Measurements from ENCODE around the gene YEATS4.
A peak's percentile ranks its signal among the peaks of the same experiment; 100 is the strongest.

The YEATS4 gene

DNA sequence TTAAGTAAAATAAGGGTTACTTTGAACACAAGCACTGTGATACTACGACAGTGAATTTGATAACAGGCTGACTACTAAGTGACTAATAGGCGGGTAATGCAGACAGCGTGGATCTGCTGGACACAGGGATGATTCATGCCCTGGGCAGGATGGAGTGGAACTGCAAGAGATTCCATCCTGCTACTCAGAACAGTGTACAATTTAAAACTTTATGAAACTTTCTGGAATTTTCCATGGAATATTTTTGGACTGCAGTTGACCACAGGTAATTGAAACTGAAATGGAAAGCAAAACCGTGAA, 46.0 kb downstream of the YEATS4 start:
- TF ChIP-seq, protein P1, sequence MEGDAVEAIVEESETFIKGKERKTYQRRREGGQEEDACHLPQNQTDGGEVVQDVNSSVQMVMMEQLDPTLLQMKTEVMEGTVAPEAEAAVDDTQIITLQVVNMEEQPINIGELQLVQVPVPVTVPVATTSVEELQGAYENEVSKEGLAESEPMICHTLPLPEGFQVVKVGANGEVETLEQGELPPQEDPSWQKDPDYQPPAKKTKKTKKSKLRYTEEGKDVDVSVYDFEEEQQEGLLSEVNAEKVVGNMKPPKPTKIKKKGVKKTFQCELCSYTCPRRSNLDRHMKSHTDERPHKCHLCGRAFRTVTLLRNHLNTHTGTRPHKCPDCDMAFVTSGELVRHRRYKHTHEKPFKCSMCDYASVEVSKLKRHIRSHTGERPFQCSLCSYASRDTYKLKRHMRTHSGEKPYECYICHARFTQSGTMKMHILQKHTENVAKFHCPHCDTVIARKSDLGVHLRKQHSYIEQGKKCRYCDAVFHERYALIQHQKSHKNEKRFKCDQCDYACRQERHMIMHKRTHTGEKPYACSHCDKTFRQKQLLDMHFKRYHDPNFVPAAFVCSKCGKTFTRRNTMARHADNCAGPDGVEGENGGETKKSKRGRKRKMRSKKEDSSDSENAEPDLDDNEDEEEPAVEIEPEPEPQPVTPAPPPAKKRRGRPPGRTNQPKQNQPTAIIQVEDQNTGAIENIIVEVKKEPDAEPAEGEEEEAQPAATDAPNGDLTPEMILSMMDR (IDR thresholded peaks at IDR 0.05): no peak
- Histone ChIP-seq H3K4me3 (peak overlapping the region; percentile 53), H3K27ac (peak overlapping the region; percentile 6 to 78)
- peak; percentile 77 for DNase-seq (ENCODE audit: low spot score)

DNA sequence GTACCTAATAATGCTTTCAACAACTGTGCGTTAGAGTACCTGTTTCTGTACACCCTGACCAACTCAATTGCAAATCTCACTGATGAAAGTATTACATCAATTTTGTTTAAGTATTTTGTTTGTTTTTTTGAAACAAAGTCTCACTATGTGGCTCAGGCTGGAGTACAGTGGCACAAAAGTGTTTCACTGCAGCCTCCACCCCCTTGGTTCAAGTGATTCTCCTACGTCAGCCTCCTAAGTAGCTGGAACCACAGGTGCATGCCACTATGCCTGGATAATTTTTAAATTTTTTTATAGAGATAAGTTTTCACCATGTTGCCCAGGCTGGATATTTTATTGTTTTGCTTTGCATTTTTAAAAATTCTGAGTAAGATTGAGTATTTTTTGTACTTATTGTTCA, 46.7 kb downstream of the YEATS4 start:
- no peak for DNase-seq (ENCODE audit: low spot score)
- TF ChIP-seq, protein P1 (IDR thresholded peaks at IDR 0.05): no peak
- H3K4me3 ChIP-seq: no peak overlapping the region
- peak overlapping the region in 1 of 2 donors; percentile 78 for H3K27ac ChIP-seq

DNA sequence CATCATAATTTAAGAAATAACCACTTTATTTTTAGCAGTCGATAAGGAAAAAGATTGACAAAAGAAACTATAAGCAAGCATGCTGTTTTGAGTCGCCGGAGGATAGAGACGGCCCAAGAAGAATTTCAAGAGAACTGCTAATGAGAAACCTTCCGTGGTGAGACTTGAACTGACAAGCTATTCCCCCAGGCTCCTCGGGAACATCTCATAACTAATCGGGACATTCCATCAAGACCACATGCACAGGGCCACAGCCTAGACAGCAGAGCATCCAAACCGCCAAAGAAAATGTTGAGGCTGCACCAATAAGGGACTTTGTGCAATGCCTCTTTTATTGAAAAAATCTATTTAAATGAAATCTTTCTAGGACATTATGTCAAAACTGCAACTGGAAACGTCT, 51.0 kb downstream of the YEATS4 start:
- no peak overlapping the region for H3K27ac ChIP-seq
- H3K4me3 ChIP-seq: no peak overlapping the region
- TF ChIP-seq, protein P1 (IDR thresholded peaks at IDR 0.05): no peak
- no peak for DNase-seq (ENCODE audit: low spot score)

DNA sequence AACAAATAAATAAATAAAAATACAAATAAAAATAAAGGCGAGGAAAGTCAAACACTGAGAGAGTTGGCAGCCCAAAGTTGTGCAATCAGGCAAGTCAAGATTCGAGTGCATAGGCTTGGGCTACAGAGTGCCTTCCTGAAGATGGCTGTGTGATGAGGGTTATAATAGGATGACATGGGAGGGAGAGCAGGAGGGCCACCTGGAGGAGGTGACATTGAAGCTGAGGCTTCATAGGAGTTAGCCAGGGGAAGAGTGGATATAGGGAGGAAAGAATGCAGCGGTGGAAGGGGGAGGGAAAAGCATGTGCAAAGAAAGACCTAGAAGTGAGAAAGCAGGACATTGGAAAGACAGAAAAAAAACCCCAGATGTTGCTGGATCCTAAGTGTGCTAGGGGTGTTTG, 53.1 kb downstream of the YEATS4 start:
- Histone ChIP-seq H3K27ac (no peak overlapping the region), H3K4me3 (no peak overlapping the region)
- no peak for DNase-seq (ENCODE audit: low spot score)
- TF ChIP-seq, protein P1 (IDR thresholded peaks at IDR 0.05): no peak

DNA sequence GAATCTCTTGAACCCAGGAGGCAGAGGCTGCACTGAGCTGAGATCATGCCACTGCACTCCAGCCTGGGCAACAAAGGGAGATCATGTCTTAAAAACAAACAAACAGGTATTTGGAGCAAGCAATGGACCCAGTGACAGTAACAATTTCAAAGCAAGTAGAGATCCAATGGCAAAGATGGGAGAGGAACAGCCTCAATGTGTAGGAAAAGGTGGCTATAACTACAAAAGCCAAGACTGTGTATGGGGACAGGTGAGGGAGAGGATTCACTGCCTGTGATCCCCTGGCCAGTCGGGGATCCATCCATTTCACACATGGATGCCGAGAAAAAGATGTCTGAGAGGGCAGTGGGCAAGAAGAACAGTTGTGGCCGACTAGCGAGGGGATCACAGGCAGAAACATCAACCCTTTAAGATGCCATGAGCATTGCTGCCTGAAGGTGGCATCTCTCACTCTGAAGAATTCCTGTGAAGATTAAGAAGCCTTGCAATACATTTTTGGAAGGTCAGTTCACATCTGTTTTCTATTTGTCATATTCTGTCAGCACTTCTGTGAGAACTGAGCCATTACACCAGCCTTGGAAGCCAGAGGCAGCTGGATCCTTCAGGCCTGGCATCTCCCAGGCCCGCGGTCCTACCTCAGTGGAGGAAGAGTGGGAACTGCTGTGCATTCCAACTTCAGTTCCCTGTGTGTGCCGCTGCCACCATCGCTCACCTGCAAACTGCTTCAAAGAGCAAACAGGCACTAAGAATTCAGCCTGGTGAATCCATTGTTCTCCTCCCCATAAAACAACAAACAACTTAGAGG, 56.1 kb downstream of the YEATS4 start:
- DNase-seq (ENCODE audit: low spot score): peak; percentile 75
- Histone ChIP-seq H3K27ac (peak overlapping the region; percentile 30 to 69), H3K4me3 (peak overlapping the region; percentile 47)
- TF ChIP-seq, protein P1 (IDR thresholded peaks at IDR 0.05): peak; percentile 81

DNA sequence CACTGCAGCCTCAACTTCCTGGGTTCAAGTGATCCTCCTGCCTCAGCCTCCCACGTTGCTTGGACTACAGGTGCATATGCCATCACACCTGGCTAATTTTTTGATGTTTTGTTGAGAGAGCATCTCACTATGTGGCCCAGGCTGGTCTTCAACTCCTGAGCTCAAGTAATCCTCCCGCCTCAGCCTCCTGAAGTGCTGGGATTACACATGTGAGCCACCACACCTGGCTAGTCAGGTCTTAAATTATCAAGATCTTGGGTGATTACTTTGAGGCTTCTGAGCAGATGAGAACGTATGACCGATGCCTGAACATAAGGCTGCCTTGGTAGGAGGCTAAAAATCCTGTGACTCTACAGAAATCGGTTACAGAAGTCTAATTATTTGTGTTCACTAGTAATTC, 57.7 kb downstream of the YEATS4 start:
- H3K27ac ChIP-seq: no peak overlapping the region
- DNase-seq (ENCODE audit: low spot score): no peak
- TF ChIP-seq, protein P1 (IDR thresholded peaks at IDR 0.05): no peak
- no peak overlapping the region for H3K4me3 ChIP-seq

DNA sequence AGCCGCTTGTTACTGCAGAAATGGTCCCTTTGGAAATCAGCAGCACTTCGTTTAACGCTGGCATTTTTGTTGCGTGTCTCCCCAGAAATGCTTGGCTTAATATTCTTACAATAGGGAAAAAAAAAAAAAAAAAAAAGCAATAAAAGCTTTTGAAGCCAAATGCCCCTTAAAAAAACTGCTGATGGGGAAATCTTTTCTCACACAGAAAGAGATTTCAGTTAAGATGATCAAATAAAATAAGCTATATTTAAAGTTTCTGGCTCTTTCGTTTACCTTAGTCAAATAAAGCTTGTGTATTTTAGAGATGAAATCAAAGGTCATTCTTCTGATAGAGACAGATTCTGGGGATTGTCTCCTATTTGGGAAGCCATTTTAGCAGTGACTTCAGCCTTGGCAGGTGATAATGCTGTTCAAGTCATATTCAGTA, 58.2 kb downstream of the YEATS4 start:
- TF ChIP-seq, protein P1 (IDR thresholded peaks at IDR 0.05): no peak
- H3K4me3 ChIP-seq: no peak overlapping the region
- H3K27ac ChIP-seq: no peak overlapping the region
- no peak for DNase-seq (ENCODE audit: low spot score)

All from coronary artery (tissue), 2 donors.